K562 (cell line): ENCODE results near the gene SLC25A36.

Source experiments
- CTBP1 ChIP-seq: fragments of 450-650 bp; IDR thresholded peaks from 2 replicates; pipeline ENCODE4 v1.6.1; 2016; ENCODE audit warnings: borderline replicate concordance
- ELK3 ChIP-seq: fragments of 450-650 bp; formaldehyde crosslinking; IDR thresholded peaks from 2 replicates; pipeline ENCODE4 v1.4.0; 2020; ENCODE audit warnings: mild to moderate bottlenecking
- EZH2 ChIP-seq: IDR thresholded peaks from 2 replicates; pipeline ENCODE4 v1.6.1; 2012; ENCODE audit warnings: low read depth, mild to moderate bottlenecking, inconsistent platforms, low read length, borderline replicate concordance
- POLR2AphosphoS5 ChIP-seq: IDR thresholded peaks from 2 replicates; pipeline ENCODE4 v1.6.1; 2011; ENCODE audit warnings: mild to moderate bottlenecking, low read depth, low read length, moderate library complexity; ENCODE audit not compliant: control insufficient read depth, insufficient read depth
- TEAD4 ChIP-seq, 2 experiments: sonication (generic) in 1 of 2; formaldehyde crosslinking in 1 of 2; IDR thresholded peaks; 2 replicates each; pipeline versions ENCODE4 v1.6.1 to v1.8.0; 2012 to 2022; ENCODE audit warnings: borderline replicate concordance in 1 of 2, inconsistent platforms in 1 of 2, low read length in 1 of 2, mild to moderate bottlenecking in 1 of 2, missing genetic modification reagents in 1 of 2
- USF2 ChIP-seq: sonication (generic); formaldehyde crosslinking; IDR thresholded peaks from 2 replicates; pipeline ENCODE4 v1.5.0; 2020; ENCODE audit warnings: missing genetic modification reagents
- ZNF354B ChIP-seq: fragments of 250-450 bp; sonication (Bioruptor Pico); IDR thresholded peaks from 2 replicates; pipeline ENCODE4 v1.4.0; 2020
- TF ChIP-seq, protein P1 (sequence below), 3 experiments: IDR thresholded peaks in 2 of 3; conservative IDR thresholded peaks in 1 of 3; 2 replicates each; pipeline ENCODE4 v1.5.1; 2011 to 2012; ENCODE audit warnings: low read length in 3 of 3, mild to moderate bottlenecking in 3 of 3, control low read depth in 2 of 3, improper control_type of control experiment in 1 of 3, inconsistent platforms in 1 of 3, low read depth in 1 of 3, mixed read lengths in 1 of 3, moderate library complexity in 1 of 3; ENCODE audit not compliant: insufficient read depth in 2 of 3

DNA sequence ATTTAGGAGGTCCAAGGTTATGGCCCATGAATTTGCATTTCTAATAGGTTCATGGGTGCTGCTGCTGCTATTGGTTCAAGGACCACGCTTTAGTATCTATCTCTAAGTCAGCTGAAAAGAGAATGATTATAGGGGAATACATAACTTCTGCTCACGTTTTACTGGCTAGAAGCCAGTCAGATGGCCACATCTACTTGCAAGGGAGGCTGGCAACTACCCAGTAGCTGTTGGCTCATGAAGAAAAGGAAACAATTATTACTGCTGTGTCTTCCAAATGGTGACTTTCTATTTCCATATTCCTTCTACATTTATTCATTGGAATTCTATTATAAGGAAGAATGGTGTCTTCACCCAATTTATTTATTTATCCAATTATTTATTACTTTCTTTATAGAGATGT is 54.2 kb downstream of the SLC25A36 start:
- TF ChIP-seq ZNF354B (CRISPR knock-in tag), result no peak
- no peak for TF ChIP-seq EZH2
- TF ChIP-seq, protein P1, sequence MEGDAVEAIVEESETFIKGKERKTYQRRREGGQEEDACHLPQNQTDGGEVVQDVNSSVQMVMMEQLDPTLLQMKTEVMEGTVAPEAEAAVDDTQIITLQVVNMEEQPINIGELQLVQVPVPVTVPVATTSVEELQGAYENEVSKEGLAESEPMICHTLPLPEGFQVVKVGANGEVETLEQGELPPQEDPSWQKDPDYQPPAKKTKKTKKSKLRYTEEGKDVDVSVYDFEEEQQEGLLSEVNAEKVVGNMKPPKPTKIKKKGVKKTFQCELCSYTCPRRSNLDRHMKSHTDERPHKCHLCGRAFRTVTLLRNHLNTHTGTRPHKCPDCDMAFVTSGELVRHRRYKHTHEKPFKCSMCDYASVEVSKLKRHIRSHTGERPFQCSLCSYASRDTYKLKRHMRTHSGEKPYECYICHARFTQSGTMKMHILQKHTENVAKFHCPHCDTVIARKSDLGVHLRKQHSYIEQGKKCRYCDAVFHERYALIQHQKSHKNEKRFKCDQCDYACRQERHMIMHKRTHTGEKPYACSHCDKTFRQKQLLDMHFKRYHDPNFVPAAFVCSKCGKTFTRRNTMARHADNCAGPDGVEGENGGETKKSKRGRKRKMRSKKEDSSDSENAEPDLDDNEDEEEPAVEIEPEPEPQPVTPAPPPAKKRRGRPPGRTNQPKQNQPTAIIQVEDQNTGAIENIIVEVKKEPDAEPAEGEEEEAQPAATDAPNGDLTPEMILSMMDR (IDR thresholded peaks at IDR 0.05 in 2 of 3, conservative IDR thresholded peaks at IDR 0.05 in 1 of 3; ENCODE audit: insufficient read depth in 2 of 3, low read depth in 1 of 3, low read length in 3 of 3), result no peak
- no peak for TF ChIP-seq CTBP1
- no peak for TF ChIP-seq TEAD4 (IDR thresholded peaks at IDR 0.05; ENCODE audit: low read length)
- no peak for TF ChIP-seq TEAD4 (CRISPR knock-in tag; IDR thresholded peaks at IDR 0.05; ENCODE audit: borderline replicate concordance)
- no peak for TF ChIP-seq USF2 (CRISPR knock-in tag)
- TF ChIP-seq POLR2AphosphoS5, result no peak
- no peak for TF ChIP-seq ELK3
